ENCODE results near the gene WDR5B. TPM values are rescaled to one million over a fixed set of nuclear protein-coding genes. Genes with fewer than 3 reads are reported as not detected.

WDR5B gene
- total and polyA plus RNA-seq, 2 donors (not counting 3 experiments of a cell fraction or from before 2014, with no cell fraction given), result 1.8 to 3.7 TPM

GRCh38 chr3:122416966-122417365, 1.1 kb upstream of the WDR5B start:
- H4K20me1 ChIP-seq (replicated peaks; ENCODE audit: control insufficient read depth, extremely low read depth, insufficient read depth, low read length), result no peaks in the 10 kb centered on the region
- H3K9me1 ChIP-seq (replicated peaks; ENCODE audit: control insufficient read depth, extremely low read depth, insufficient read depth, low read length), result no peaks in the 10 kb centered on the region
- no peaks in the 10 kb centered on the region for H3K36me3 ChIP-seq (ENCODE audit: control insufficient read depth in 2 of 2, extremely low read depth in 1 of 2, insufficient read depth in 2 of 2, low read length in 2 of 2)
- H3K4me3 ChIP-seq (replicated peaks in 1 of 3; ENCODE audit: insufficient read depth in 1 of 3, low read depth in 1 of 3, low read length in 3 of 3), result peak overlapping the region; percentile 71 to 94 (median 80)
- FAIRE-seq (no peak), DNase-seq (ENCODE audit: low read depth, low spot score) (no peak)
- H3K79me2 ChIP-seq (ENCODE audit: control insufficient read depth, insufficient read depth, low read length), result peaks cover 10% of the 10 kb centered on the region
- TF ChIP-seq MAX (IDR thresholded peaks at IDR 0.05; ENCODE audit: insufficient read depth, insufficient read length), result no peak
- no peak for TF ChIP-seq EZH2 (IDR thresholded peaks at IDR 0.05; ENCODE audit: borderline replicate concordance, low read depth, low read length, severe bottlenecking)
- TF ChIP-seq, protein P1, sequence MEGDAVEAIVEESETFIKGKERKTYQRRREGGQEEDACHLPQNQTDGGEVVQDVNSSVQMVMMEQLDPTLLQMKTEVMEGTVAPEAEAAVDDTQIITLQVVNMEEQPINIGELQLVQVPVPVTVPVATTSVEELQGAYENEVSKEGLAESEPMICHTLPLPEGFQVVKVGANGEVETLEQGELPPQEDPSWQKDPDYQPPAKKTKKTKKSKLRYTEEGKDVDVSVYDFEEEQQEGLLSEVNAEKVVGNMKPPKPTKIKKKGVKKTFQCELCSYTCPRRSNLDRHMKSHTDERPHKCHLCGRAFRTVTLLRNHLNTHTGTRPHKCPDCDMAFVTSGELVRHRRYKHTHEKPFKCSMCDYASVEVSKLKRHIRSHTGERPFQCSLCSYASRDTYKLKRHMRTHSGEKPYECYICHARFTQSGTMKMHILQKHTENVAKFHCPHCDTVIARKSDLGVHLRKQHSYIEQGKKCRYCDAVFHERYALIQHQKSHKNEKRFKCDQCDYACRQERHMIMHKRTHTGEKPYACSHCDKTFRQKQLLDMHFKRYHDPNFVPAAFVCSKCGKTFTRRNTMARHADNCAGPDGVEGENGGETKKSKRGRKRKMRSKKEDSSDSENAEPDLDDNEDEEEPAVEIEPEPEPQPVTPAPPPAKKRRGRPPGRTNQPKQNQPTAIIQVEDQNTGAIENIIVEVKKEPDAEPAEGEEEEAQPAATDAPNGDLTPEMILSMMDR (IDR thresholded peaks at IDR 0.05; ENCODE audit: extremely low read depth in 1 of 2, insufficient read depth in 1 of 2, low read depth in 1 of 2, low read length in 2 of 2), result no peak
- no peak for TF ChIP-seq POLR2A (IDR thresholded peaks at IDR 0.05; ENCODE audit: low read depth, low read length)
- TF ChIP-seq GATA2 (IDR thresholded peaks at IDR 0.05; ENCODE audit: insufficient read depth, insufficient read length, low read depth, low read length), result no peak
- no peak for TF ChIP-seq MYC (IDR thresholded peaks at IDR 0.05; ENCODE audit: low read depth, low read length)
- H3K9ac ChIP-seq (replicated peaks; ENCODE audit: extremely low read depth, insufficient read depth, low read length), result peak overlapping the region; percentile 93
- no peaks in the 10 kb centered on the region for H3K9me3 ChIP-seq (replicated peaks; ENCODE audit: control insufficient read depth, insufficient read depth, low read length)
- POLR2A ChIA-PET, result interaction anchor here (0.7 kb wide), 1 partner anchor 9 kb away, joined by 3 read pairs; no protein-coding TSS in a partner anchor
- dilution Hi-C loops (cut with MboI; ENCODE audit: extremely low pct_ligation_motif_present, low sequenced_read_pairs) (no loop called here), intact Hi-C loops (cut with micrococcal nuclease) (loop anchor here (1.0 to 5.0 kb wide), 3 partner anchors 33 to 148 kb away; partner anchors contain the start of genes DTX3L, FAM162A, KPNA1 and PARP9)
- peak overlapping the region; percentile 99 for H3K4me2 ChIP-seq (ENCODE audit: insufficient read depth, low read length)
- no TSS peak for BruUV-seq (replicated peaks)
- H3K27ac ChIP-seq (ENCODE audit: insufficient read depth, low read depth, low read length), result peak overlapping the region; percentile 90
- H2AFZ ChIP-seq (ENCODE audit: low read depth, low read length), result no peak overlapping the region
- CTCF ChIA-PET, result interaction anchor here (0.7 to 2.2 kb wide), 4 partner anchors 10 to 262 kb away, joined by 3 to 13 read pairs (median 8); partner anchors contain the start of genes FAM162A and MIX23
- H3K27me3 ChIP-seq (ENCODE audit: control insufficient read depth in 2 of 2, insufficient read depth in 2 of 2, low read length in 2 of 2), result no peaks in the 10 kb centered on the region
- peaks cover 9% of the 10 kb centered on the region for H3K4me1 ChIP-seq (ENCODE audit: control insufficient read depth, extremely low read depth, insufficient read depth, low read length)

All from endothelial cell of umbilical vein (primary cell).